Colonic mucosa (tissue), 4 donors: Measurements from ENCODE around the gene PNMA8A. TPM values are rescaled to one million over a fixed set of nuclear protein-coding genes. Genes with fewer than 3 reads are reported as not detected.

Experiments
- DNase-seq: peaks from one replicate; pipeline ENCODE4 v3.0.0-alpha.2; 2020
- H3K27ac ChIP-seq: fragments of 200-600 bp; one replicate; pipeline ENCODE4 v1.8.0; 2021
- H3K27me3 ChIP-seq: fragments of 200-600 bp; one replicate; pipeline ENCODE4 v1.8.0; 2021
- H3K36me3 ChIP-seq: fragments of 200-600 bp; one replicate; pipeline ENCODE4 v1.8.0; 2021
- H3K4me1 ChIP-seq: fragments of 200-600 bp; one replicate; pipeline ENCODE4 v1.8.0; 2021; ENCODE audit warnings: mild to moderate bottlenecking
- H3K4me3 ChIP-seq: fragments of 200-600 bp; one replicate; pipeline ENCODE4 v1.8.0; 2021
- H3K9ac ChIP-seq, 2 donors: one replicate each; pipeline ENCODE4 v1.7.0; 2013; ENCODE audit warnings: control low read depth in 2 of 2, low read depth in 2 of 2, low read length in 2 of 2
- H3K9me3 ChIP-seq: fragments of 200-600 bp; one replicate; pipeline ENCODE4 v1.8.0; 2021
- intact Hi-C: fragments of 100-400 bp; cut with DNase I; formaldehyde crosslinking; loops from one replicate; pipeline ENCODE4 v1.14.1; 2022
- total RNA-seq, 2 donors: library from RNA; stranded (reverse); fragmentation: NEBNext Ultra II Directional in 1 of 2; extraction: Animal tissue kit (Norgen Biotek cat#: 25700) in 1 of 2; gene quantifications; one replicate each; pipeline ENCODE4 v1.2.1, GENCODE V29; 2021
- TF ChIP-seq, protein P1 (sequence below): fragments of 200-600 bp; IDR thresholded peaks from one replicate; pipeline ENCODE4 v1.8.0; 2022; ENCODE audit warnings: antibody characterized with exemption, mild to moderate bottlenecking
- donor health status: healthy.
- donor health status: DM: no; HTN: no; CAD: no.
- donor health status: DM: no; HTN: no; CAD: no.

Gene PNMA8A
- total RNA-seq, 2 donors from 2014 or later = 0.35 to 1.2 TPM

DNA sequence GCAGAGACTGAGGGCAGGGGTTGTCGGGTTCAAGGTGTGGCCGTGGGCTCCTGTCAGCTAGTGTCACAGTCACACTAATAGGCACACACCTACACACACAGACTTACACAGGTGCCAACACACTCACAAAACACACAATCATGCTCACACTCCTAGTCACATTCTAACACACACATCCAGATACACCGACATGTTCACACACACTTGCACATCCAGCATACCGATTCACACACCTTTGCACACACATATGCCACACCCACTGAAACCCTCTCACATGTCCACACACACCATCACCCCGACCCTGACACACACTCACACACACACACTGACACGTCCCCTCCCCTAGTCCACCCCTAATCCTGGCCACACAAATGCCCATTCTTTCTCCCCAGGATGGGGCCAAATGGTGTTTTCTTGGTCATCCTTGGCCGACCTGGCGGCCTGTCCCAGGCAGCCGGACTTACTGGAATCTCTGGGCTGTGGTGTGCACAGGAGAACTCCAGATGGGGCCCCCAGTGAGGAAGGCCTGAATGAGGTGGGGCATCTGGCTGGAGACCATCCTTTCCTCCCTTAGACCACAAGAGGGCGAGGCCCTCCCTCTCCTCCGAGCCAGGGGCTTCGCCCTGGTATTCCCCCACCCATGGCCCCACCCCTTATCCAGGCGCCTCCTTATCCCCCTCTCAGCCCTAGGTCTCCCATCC lies 43.4 kb upstream of the PNMA8A start:
- TF ChIP-seq, protein P1, sequence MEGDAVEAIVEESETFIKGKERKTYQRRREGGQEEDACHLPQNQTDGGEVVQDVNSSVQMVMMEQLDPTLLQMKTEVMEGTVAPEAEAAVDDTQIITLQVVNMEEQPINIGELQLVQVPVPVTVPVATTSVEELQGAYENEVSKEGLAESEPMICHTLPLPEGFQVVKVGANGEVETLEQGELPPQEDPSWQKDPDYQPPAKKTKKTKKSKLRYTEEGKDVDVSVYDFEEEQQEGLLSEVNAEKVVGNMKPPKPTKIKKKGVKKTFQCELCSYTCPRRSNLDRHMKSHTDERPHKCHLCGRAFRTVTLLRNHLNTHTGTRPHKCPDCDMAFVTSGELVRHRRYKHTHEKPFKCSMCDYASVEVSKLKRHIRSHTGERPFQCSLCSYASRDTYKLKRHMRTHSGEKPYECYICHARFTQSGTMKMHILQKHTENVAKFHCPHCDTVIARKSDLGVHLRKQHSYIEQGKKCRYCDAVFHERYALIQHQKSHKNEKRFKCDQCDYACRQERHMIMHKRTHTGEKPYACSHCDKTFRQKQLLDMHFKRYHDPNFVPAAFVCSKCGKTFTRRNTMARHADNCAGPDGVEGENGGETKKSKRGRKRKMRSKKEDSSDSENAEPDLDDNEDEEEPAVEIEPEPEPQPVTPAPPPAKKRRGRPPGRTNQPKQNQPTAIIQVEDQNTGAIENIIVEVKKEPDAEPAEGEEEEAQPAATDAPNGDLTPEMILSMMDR = no peak
- no peak for DNase-seq
- intact Hi-C loops = loop anchor here (5.0 kb wide), 1 partner anchor 122 kb away; no protein-coding TSS in a partner anchor
- no peak overlapping the region for H3K27ac ChIP-seq
- H3K4me3 ChIP-seq = no peak overlapping the region
- no peaks in the 10 kb centered on the region for H3K4me1 ChIP-seq
- no peaks in the 10 kb centered on the region for H3K27me3 ChIP-seq
- H3K36me3 ChIP-seq = no peaks in the 10 kb centered on the region
- no peaks in the 10 kb centered on the region for H3K9me3 ChIP-seq
- H3K9ac ChIP-seq = no peak overlapping the region

DNA sequence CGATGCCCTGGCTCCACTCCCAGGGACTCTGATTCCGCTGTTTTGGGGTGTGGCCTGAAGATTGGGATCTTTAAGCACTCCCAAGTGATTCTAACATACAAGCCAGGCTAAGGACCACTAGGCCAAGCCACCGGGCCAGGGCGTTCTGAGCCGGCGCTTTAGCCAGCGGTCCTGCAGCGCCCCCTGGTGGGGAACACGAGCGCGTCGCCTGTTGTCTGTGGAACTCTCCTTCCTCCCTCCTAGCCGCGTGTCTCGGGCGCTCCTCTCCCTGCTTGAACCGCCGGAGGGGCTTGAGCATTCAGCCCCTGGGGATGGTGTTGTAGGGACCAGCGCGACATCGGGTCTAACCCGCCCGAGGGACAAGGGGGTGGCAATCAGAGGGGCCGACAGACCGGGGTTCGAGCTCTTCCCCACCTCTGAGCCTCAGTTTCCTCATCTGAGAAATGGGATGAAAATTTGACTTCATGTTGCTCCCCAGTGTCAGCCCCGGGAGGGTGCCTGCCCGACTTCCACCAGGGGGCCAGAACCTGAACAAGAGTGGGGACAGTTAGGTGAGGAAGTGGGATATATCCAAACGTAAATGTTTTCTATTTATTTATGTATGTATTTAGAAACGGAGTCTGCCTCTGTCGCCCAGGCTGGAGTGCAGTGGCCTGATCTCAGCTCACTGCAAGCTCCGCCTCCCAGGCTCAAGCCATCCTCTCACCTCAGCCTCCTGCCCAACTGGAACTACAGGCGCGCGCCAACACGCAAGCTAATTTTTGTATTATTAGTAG lies 42.3 kb upstream of the PNMA8A start:
- Histone ChIP-seq H3K27ac (no peak overlapping the region), H3K36me3 (no peaks in the 10 kb centered on the region), H3K9ac (no peak overlapping the region), H3K4me1 (no peaks in the 10 kb centered on the region), H3K27me3 (no peaks in the 10 kb centered on the region), H3K9me3 (no peaks in the 10 kb centered on the region), H3K4me3 (no peak overlapping the region)
- TF ChIP-seq, protein P1 = peak; percentile 94
- peak; percentile 78 for DNase-seq
- intact Hi-C loops = no loop called here

DNA sequence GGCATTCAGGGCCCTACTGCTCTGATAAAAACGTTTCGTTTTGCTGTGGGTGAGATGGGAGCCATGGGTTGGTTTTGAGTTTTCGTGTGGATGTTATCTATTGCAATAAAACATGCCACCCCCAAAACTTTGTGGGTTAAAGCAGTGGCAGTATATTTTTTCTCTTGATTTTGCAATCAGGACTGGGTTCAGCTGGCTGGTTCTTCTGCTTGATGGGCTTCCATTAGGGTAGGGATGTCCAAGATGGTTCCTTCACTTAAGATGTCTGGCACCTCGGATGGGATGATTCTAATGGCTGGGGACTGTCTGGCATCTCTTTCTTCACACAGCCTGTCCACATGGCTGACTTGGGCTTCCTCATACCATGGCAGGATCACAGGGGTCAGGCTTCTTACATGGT lies 39.9 kb upstream of the PNMA8A start:
- no peak overlapping the region for H3K27ac ChIP-seq
- no peaks in the 10 kb centered on the region for H3K36me3 ChIP-seq
- no peak overlapping the region for H3K9ac ChIP-seq
- H3K4me3 ChIP-seq = no peak overlapping the region
- no peaks in the 10 kb centered on the region for H3K27me3 ChIP-seq
- no peaks in the 10 kb centered on the region for H3K9me3 ChIP-seq
- no peak for DNase-seq
- intact Hi-C loops = no loop called here
- TF ChIP-seq, protein P1 = no peak
- no peaks in the 10 kb centered on the region for H3K4me1 ChIP-seq

DNA sequence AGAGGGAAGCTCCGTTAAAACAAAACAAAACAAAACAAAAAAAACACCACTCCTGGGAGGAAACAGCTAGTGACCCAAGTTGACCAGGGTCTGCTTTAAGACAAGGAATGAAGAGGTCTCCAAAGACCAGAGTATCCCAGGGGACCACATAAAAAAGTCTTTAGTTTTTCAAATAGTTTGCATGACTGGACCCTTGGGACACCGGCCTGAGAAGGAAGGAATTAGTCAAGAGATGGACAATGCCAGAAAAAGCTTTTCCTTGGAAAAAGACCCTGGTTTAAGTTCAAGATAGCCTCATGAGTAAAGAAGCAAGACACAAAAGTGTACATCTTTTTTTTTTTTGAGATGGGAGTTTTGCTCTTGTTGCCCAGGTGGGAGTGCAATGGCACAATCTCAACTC lies 36.8 kb upstream of the PNMA8A start:
- TF ChIP-seq, protein P1 = no peak
- Histone ChIP-seq H3K4me1 (no peaks in the 10 kb centered on the region), H3K9ac (no peak overlapping the region), H3K27me3 (no peaks in the 10 kb centered on the region), H3K9me3 (no peaks in the 10 kb centered on the region), H3K36me3 (no peaks in the 10 kb centered on the region), H3K27ac (no peak overlapping the region), H3K4me3 (no peak overlapping the region)
- no peak for DNase-seq
- intact Hi-C loops = no loop called here

DNA sequence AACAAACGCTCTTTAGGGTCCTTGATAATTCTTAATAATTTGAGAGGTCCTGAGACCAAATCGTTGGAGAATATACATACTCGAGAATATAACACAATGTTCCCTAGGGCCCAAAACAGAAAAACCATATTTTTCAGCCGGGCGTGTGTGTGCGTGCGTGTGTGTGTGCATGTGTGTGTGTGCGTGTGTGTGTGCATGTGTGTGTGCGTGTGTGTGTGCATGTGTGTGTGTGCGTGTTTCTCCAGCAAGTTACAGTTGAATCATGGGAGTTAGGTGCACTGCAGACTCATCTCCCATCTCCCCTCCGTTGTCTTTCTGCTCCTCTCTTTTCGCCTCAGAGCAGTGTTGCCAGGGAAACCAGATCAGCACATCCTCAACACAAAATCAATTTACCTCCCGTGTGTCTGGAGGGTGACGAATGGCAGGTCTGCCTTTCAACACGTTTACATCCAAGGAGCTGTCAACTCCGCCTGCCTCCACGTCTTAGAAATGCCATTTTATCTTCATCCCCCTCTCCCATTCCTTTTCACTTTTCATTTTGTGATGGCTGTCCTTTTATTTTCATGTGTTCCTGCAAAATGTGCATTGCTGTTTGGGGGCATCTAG lies 32.6 kb upstream of the PNMA8A start:
- no peaks in the 10 kb centered on the region for H3K27me3 ChIP-seq
- intact Hi-C loops = no loop called here

More for the DNA sequence above, 32.6 kb upstream of the PNMA8A start:
- Histone ChIP-seq H3K27ac (no peak overlapping the region), H3K36me3 (no peaks in the 10 kb centered on the region), H3K4me1 (no peaks in the 10 kb centered on the region), H3K4me3 (no peak overlapping the region), H3K9me3 (no peaks in the 10 kb centered on the region), H3K9ac (no peak overlapping the region)
- no peak for DNase-seq
- TF ChIP-seq, protein P1 = no peak
